RPMI8226 (cell line): ENCODE data around the gene SLC6A8.
A peak's percentile ranks its signal among the peaks of the same experiment; 100 is the strongest.
"Not testable (repeated sequence)": the region's sequence is repeated elsewhere in the genome, so short reads cannot be mapped to it uniquely, and the experiment has no call there.

Experiments used
- DNase-seq: peaks from one replicate; pipeline ENCODE4 v3.0.0-alpha.2; 2015

The SLC6A8 gene

GRCh38 chrX:153733651-153734240 lies 46.0 kb downstream of the SLC6A8 start:
- no peak for DNase-seq

DNA sequence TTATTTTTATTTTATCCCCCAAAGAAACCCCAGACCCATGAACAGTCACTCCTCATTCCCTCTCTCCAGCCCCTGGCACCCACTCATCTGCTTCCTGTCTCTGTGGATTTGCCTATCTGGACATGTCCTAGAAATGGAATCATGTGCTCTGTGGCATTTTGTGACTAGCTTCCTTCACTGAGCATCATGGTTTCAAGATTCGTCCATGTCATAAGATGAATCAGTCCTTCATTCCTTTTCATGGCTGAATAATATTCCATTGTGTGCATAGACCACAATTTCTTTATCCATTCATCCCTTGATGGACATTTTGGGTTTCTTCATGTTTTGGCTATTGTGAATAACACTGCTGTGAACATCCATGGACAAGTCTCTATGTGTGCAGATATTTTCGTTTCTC lies 47.1 kb downstream of the SLC6A8 start:
- DNase-seq = no peak

GRCh38 chrX:153735274-153735673 lies 47.5 kb downstream of the SLC6A8 start:
- DNase-seq = peak; percentile 35

DNA sequence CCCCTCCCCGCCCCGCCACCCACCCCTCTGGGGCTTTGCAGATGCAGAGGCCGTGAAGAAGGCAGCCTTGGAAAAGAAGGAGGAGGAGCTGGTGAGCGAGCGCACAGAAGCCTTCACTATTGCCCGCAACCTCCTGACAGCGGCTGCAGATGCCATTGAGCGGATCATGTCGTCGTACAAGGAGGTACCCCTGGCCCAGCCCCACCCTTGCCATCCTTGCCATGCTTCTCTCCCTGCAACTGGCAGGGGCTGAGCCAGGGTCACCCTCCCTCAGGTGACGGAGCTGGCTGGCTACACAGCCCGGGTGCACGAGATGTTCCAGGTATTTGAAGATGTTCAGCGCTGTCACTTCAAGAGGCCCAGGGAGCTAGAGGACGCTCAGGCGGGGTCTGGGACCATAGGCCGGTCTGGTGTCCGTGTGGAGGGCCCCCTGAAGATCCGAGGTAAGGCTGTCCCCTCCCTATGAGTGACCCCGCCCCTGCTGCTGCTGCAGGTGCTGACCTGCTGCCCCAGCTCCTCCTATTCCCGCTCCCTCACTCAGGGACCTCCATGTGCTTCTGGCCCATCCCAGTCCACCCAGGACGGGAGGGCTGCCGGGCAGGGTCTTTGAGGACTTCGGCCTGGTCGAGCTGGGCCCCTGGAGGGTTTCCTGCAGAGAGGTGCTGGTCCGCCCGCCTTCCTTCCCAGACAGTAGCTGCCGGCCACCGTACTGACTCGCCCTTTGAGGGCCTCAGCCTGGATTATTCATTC lies 48.5 kb downstream of the SLC6A8 start:
- DNase-seq = no peak

GRCh38 chrX:153736871-153737441 lies 49.2 kb downstream of the SLC6A8 start:
- no peak for DNase-seq

- DNase-seq = no peak
These were observed 50.4 kb downstream of the SLC6A8 start for GRCh38 chrX:153738056-153738605.

- DNase-seq = no peak
These were observed 52.2 kb downstream of the SLC6A8 start for GRCh38 chrX:153739754-153740486.

DNA sequence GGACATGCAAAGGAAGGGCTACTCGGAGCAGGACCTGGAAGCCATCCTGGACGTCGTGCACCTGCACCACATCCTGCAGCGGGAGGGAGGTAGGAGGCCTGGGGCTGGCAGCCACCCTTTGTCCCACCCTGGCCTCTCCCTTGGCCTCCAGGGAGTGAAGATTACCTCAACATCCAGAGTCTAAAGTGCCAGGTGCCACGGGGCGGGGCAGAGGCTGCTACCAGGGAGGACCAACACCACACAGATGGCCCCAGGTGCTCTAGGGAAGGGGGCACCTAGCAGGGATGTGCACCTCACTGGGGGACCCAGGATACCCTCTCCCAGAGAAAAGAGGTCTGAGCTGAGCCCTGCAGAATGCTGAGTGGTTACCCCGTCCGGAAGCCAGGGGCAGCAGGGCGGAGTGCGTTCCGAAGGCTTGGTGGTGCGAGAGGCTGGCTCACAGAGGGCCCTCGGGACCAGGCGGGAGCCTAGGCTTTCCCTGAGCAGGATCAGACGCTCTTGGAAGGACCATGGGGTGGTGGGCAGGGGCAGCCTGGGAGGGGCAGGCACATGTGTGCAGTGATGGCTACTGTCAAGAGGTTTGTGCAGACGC lies 53.0 kb downstream of the SLC6A8 start:
- DNase-seq = no peak

DNA sequence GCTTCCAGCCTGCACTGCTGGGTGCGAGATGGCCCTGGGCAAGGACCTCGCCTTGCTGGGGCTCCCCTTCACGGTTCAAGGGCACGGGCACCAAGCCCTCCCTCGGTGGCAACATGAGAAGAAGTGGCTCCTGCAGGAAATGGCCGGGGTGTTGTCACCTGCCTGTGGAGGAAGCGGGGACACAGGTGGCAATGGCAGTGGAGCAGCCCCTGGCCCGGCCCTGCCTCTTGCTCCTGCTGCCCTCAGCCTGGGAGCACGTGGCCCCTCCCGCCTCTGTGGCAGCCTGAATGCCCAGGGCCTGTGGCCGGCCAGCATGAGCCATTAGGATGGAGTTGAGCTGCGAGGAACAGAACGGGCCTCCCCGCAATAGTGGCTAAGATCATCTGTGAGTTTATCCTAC lies 53.7 kb downstream of the SLC6A8 start:
- no peak for DNase-seq

DNA sequence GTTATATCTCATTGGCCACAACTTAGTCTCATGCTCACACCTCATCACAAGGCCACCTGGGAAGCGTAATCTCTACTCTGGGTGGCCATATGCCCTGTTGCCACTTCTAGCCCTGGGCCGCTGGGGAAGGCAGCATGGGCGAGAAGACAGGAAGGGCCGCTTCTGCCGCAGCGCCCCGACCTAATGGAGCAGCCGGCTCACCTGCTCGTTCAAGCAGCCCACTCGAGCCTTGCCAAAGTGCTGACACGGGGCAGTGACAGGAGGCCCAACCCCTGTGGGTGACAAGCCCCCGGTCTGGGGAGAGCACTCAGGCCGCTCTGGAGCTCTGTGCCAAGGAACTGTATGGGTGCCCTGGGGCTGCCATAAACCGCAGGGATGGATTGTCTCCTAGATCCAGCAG lies 54.4 kb downstream of the SLC6A8 start:
- not testable (repeated sequence) for DNase-seq

GRCh38 chrX:153742796-153743467 lies 55.2 kb downstream of the SLC6A8 start:
- DNase-seq = not testable (repeated sequence)

DNA sequence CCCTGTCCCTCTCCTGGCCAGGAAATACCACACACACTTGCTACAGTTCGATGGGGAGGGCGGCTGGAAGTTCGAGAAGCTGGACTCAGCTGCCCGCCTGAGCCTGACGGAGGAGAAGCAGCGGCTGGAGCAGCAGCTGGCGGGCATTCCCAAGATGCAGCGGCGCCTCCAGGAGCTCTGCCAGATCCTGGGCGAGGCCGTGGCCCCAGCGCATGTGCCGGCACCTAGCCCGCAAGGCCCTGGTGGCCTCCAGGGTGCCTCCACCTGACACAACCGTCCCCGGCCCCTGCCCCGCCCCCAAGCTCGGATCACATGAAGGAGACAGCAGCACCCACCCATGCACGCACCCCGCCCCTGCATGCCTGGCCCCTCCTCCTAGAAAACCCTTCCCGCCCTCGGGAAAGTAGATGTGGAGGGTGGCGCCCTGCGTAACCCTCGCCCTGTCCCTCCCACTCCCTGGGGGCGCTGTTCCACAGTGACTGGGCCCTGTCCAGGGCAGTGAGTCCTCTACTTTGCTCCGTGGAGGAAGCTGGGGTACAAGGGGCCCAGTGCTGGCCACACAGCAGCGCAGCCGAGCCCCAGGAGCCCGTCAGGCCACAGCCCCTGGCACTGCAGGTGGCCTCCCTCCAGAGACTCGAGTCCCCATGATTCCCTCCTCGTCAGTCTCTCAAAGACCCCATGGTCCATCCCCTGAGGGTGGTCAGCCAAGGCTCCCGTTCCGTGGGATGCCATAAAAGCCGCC lies 55.9 kb downstream of the SLC6A8 start:
- peak; percentile 15 for DNase-seq

GRCh38 chrX:153744210-153745066 lies 56.7 kb downstream of the SLC6A8 start:
- DNase-seq = peak; percentile 56

GRCh38 chrX:153745067-153745433 lies 57.3 kb downstream of the SLC6A8 start:
- DNase-seq = not testable (repeated sequence)
